Vagina (tissue), 2 donors: ENCODE data around the gene PPP1CA. TPM values are rescaled to one million over a fixed set of nuclear protein-coding genes. Genes with fewer than 3 reads are reported as not detected.
"Not testable (repeated sequence)": the region's sequence is repeated elsewhere in the genome, so short reads cannot be mapped to it uniquely, and the experiment has no call there.

ENCODE experiments used
- DNase-seq, 2 donors: peaks; one replicate each; pipeline ENCODE4 v3.0.0-alpha.2; 2017; ENCODE audit errors: extremely low spot score in 2 of 2
- H3K27ac ChIP-seq: fragments of 200-600 bp; sonication (generic); one replicate; pipeline ENCODE4 v1.5.1; 2019
- H3K27me3 ChIP-seq: fragments of 200-600 bp; sonication (generic); one replicate; pipeline ENCODE4 v1.5.1; 2019
- H3K36me3 ChIP-seq, 2 donors: fragments of 200-600 bp; sonication (generic); one replicate each; pipeline ENCODE4 v1.5.1; 2017 to 2019
- H3K4me1 ChIP-seq: fragments of 200-600 bp; sonication (generic); one replicate; pipeline ENCODE4 v1.5.1; 2019
- H3K4me3 ChIP-seq, 2 donors: fragments of 200-600 bp; sonication (generic); 1 replicate in 1 of 2; 2 replicates in 1 of 2; pipeline ENCODE4 v1.5.1; 2016 to 2019
- H3K9me3 ChIP-seq: fragments of 200-600 bp; sonication (generic); one replicate; pipeline ENCODE4 v1.5.1; 2019
- POLR2A ChIP-seq, 2 donors: fragments of 450-650 bp; IDR thresholded peaks; one replicate each; pipeline ENCODE4 v1.6.1; 2017; ENCODE audit warnings: antibody characterized with exemption in 2 of 2, mild to moderate bottlenecking in 2 of 2, moderate library complexity in 2 of 2
- POLR2AphosphoS5 ChIP-seq, 2 donors: sonication (generic); formaldehyde crosslinking; IDR thresholded peaks; one replicate each; pipeline ENCODE4 v1.9.0; 2017; ENCODE audit warnings: antibody characterized with exemption in 2 of 2, mild to moderate bottlenecking in 2 of 2, low read depth in 1 of 2; ENCODE audit not compliant: insufficient read depth in 1 of 2
- intact Hi-C: fragments of 100-400 bp; cut with DNase I; formaldehyde crosslinking; loops from one replicate; pipeline ENCODE4 v1.15.1; 2023
- total RNA-seq: library from RNA; depleted of rRNA; stranded (reverse); fragments of >200 nt; gene quantifications from one replicate; pipeline ENCODE4 v1.2.3, GENCODE V29; 2016
- TF ChIP-seq, protein P1 (sequence below), 3 experiments: fragments of 450-650 bp in 2 of 3; fragments of 200-600 bp in 1 of 3; sonication (generic) in 1 of 3; IDR thresholded peaks; one replicate each; pipeline ENCODE4 v1.5.1; 2017 to 2019; ENCODE audit warnings: antibody characterized with exemption in 3 of 3, mild to moderate bottlenecking in 2 of 3, moderate library complexity in 2 of 3

Gene PPP1CA
- total RNA-seq, 1 donor from 2014 or later, result 102 TPM

DNA sequence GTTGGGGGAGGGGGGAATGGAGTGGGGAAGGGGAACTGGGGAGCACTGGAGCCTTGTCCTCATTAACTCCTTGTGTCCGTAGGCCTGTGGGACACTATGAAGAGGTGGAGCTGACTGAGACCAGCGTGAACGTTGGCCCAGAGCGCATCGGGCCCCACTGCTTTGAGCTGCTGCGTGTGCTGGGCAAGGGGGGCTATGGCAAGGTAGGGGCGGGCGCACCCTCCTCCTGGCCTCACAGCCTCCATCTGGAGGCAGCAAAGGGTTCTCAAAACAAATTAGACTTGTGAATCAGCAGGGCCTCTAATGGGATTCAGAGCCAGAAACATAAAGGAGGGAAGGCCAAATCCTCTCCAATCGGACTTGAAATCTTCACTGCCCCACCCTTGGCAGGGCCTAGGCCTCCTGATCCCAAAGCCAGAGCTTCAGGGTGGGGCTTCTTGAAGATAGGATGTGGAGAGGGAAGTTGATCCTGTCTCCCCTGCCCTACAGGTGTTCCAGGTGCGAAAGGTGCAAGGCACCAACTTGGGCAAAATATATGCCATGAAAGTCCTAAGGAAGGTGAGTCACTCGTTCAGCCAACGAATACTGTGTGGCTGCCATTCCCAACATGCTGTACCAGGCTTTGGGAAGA lies 27.5 kb upstream of the PPP1CA start:
- peak overlapping the region; percentile 92 for H3K27ac ChIP-seq
- TF ChIP-seq, protein P1, sequence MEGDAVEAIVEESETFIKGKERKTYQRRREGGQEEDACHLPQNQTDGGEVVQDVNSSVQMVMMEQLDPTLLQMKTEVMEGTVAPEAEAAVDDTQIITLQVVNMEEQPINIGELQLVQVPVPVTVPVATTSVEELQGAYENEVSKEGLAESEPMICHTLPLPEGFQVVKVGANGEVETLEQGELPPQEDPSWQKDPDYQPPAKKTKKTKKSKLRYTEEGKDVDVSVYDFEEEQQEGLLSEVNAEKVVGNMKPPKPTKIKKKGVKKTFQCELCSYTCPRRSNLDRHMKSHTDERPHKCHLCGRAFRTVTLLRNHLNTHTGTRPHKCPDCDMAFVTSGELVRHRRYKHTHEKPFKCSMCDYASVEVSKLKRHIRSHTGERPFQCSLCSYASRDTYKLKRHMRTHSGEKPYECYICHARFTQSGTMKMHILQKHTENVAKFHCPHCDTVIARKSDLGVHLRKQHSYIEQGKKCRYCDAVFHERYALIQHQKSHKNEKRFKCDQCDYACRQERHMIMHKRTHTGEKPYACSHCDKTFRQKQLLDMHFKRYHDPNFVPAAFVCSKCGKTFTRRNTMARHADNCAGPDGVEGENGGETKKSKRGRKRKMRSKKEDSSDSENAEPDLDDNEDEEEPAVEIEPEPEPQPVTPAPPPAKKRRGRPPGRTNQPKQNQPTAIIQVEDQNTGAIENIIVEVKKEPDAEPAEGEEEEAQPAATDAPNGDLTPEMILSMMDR (IDR thresholded peaks at IDR 0.05), result no peak
- no peak for TF ChIP-seq POLR2A (IDR thresholded peaks at IDR 0.05)
- TF ChIP-seq POLR2AphosphoS5 (IDR thresholded peaks at IDR 0.05; ENCODE audit: insufficient read depth in 1 of 2, low read depth in 1 of 2), result peak in 1 of 2 donors; percentile 33
- peaks cover 0 to 22% of the 10 kb centered on the region in 2 donors for H3K36me3 ChIP-seq
- DNase-seq, result no peak
- H3K27me3 ChIP-seq, result no peaks in the 10 kb centered on the region
- H3K9me3 ChIP-seq, result no peaks in the 10 kb centered on the region
- peak overlapping the region; percentile 93 to 99 for H3K4me3 ChIP-seq
- intact Hi-C loops, result no loop called here
- peaks cover 29% of the 10 kb centered on the region for H3K4me1 ChIP-seq

DNA sequence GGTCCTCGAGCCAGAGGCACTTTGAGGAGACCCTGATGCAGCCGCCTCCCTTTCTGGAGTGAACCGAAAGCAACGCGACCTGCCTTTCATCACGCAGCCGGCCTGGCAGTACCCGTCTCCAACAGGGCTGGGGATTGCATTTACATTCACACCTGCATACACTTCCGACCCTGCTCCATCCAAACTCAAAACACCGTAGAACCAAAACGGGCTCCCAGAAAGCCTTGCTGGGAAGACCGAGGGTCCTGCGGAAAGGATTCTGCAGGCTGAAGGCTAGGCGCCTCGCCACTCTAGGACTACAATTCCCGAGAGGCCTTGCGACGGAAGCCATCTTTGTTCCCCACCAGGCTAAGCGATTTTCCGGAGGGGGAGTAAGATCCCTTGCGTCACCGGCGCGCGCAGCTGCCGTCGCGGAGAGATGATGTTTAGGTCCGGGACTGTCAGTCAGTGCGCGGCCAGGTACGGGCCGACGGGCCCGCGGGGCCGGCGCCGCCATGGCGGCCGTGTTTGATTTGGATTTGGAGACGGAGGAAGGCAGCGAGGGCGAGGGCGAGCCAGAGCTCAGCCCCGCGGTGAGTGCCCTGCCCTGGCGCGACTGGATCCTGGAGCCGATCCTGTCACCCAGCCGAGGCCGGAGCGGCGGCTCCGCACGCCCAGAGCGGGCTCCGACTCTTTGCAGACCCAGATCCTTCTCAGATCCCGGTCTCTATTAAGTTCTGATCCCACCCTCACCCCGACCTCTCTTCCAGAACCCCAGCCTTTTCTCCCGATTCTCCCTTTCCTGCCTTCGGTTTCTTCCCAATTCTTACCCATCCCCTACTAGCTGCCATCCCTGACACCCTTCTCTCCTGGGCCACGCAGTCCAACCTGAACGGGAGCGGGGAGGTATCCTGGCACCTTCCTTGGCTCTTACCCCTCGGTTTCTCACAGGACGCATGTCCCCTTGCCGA lies 26.7 kb upstream of the PPP1CA start, which contains the start of gene RPS6KB2:
RPS6KB2 (plus strand) TSS at position 443 of the 950 bp plus-strand sequence; CDS start at position 495, 52 bp downstream.
- Histone ChIP-seq H3K27me3 (no peaks in the 10 kb centered on the region), H3K9me3 (no peaks in the 10 kb centered on the region), H3K27ac (peak within 1 kb of the TSS; percentile 92), H3K4me1 (peaks cover 29% of the 10 kb centered on the region), H3K4me3 (peak within 1 kb of the TSS; percentile 93 to 99), H3K36me3 (peaks cover 0 to 14% of the 10 kb centered on the region in 2 donors)
- TF ChIP-seq POLR2A (IDR thresholded peaks at IDR 0.05) (peak; percentile 27 to 91), POLR2AphosphoS5 (IDR thresholded peaks at IDR 0.05; ENCODE audit: insufficient read depth in 1 of 2, low read depth in 1 of 2) (peak; percentile 98 to 100)
- TF ChIP-seq, protein P1 (IDR thresholded peaks at IDR 0.05), result peak in 2 of 3 experiments; percentile 4 to 20
- intact Hi-C loops, result no loop called here
- peak in 1 of 2 donors; percentile 98 for DNase-seq

DNA sequence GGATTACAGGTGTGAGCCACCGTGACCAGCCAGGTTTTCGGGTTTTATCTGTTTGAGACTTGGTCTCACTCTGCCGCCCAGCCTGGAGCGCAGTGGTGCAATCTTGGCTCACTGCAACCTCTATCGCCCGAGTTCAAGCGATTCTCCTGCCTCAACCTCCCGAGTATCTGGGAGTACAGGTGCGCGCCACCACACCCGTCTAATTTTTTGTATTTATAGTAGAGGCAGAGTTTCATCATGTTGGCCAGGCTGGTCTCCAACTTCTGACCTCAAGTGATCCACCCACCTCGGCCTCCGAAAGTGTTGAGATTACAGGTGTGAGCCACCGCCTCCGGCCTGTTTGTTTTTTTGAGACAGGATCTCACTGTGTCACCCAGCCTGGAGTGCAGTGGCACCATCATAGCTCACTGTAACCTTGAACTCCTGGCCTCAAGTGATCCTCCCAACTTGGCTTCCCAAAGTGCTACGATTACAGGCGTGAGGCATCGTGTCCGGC lies 25.8 kb upstream of the PPP1CA start:
- DNase-seq, H3K27me3 ChIP-seq, H3K36me3 ChIP-seq, H3K9me3 ChIP-seq, intact Hi-C loops: not testable (repeated sequence)
- peak overlapping the region; percentile 93 to 99 for H3K4me3 ChIP-seq
- peak overlapping the region; percentile 92 for H3K27ac ChIP-seq
- peaks cover 29% of the 10 kb centered on the region for H3K4me1 ChIP-seq

DNA sequence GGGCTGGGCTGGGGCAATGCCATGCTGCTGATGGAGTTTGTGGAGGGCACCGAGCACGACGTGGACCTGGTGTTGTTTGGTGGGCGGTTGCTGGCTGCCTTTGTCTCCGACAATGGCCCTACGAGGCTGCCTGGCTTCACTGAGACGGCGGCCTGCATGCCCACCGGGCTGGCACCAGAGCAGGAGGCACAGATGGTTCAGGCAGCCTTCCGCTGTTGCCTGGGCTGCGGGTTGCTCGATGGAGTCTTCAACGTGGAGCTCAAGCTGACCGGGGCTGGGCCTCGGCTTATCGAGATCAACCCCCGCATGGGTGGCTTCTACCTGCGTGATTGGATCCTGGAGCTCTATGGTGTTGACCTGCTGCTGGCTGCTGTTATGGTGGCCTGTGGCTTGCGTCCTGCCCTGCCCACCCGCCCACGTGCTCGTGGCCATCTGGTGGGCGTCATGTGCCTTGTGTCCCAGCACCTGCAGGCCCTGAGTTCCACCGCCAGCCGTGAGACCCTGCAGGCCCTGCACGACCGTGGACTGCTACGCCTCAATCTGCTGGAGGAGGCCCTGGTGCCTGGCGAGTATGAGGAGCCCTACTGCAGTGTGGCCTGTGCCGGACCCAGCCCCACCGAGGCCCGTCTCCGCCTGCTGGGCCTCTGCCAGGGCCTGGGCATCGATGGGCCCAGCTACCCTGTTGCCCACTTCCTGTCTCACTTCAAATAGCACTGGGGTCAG lies 22.4 kb upstream of the PPP1CA start:
- Histone ChIP-seq H3K4me1 (peaks cover 32% of the 10 kb centered on the region), H3K27ac (no peak overlapping the region), H3K27me3 (no peaks in the 10 kb centered on the region), H3K4me3 (no peak overlapping the region), H3K9me3 (no peaks in the 10 kb centered on the region), H3K36me3 (no peaks in the 10 kb centered on the region)
- DNase-seq, result no peak
- no peak for TF ChIP-seq POLR2A (IDR thresholded peaks at IDR 0.05)
- intact Hi-C loops, result loop anchor here (5.0 kb wide), 1 partner anchor 43 kb away; the partner anchor contains the start of gene TMEM134

GRCh38 chr11:67423466-67423865 lies 21.8 kb upstream of the PPP1CA start:
- TF ChIP-seq, protein P1 (IDR thresholded peaks at IDR 0.05), result no peak
- TF ChIP-seq POLR2A (IDR thresholded peaks at IDR 0.05) (no peak), POLR2AphosphoS5 (IDR thresholded peaks at IDR 0.05; ENCODE audit: insufficient read depth in 1 of 2, low read depth in 1 of 2) (no peak)
- no peaks in the 10 kb centered on the region for H3K9me3 ChIP-seq
- intact Hi-C loops, result loop anchor here (5.0 kb wide), 1 partner anchor 44 kb away; the partner anchor contains the start of gene TMEM134
- H3K4me3 ChIP-seq, result no peak overlapping the region
- H3K36me3 ChIP-seq, result no peaks in the 10 kb centered on the region
- no peak overlapping the region for H3K27ac ChIP-seq
- peaks cover 33% of the 10 kb centered on the region for H3K4me1 ChIP-seq
- DNase-seq, result no peak
- H3K27me3 ChIP-seq, result no peaks in the 10 kb centered on the region
